ENCODE measurements around the gene PIAS4. TPM values are rescaled to one million over a fixed set of nuclear protein-coding genes. Genes with fewer than 3 reads are reported as not detected.
A peak's percentile ranks its signal among the peaks of the same experiment; 100 is the strongest.

Gene PIAS4
- total and polyA plus RNA-seq, 9 of the 15 experiments (the other 6 are each of a cell fraction or from before 2014, with no cell fraction given): 0.27 to 34.9 (median 14.4) TPM

- TF ChIP-seq MITF (IDR thresholded peaks at IDR 0.05) (no peak), TEAD1 (CRISPR knock-in tag; IDR thresholded peaks at IDR 0.05) (peak in 1 of 2 experiments; percentile 38; a peak in 1 of 4 replicates), CBFB (CRISPR knock-in tag; IDR thresholded peaks at IDR 0.05) (peak; percentile 75; the same call in 1 of the 2 replicates), ZNF507 (tag; conservative IDR thresholded peaks at IDR 0.05) (no peak), JUNB (CRISPR knock-in tag; conservative IDR thresholded peaks at IDR 0.05) (no peak), SOX6 (IDR thresholded peaks at IDR 0.05) (no peak), CUX1 (CRISPR knock-in tag; IDR thresholded peaks at IDR 0.05) (no peak), TRIM24 (IDR thresholded peaks at IDR 0.05) (no peak), NFYB (IDR thresholded peaks at IDR 0.05; ENCODE audit: extremely low read depth, insufficient read length) (no peak), FOXA3 (CRISPR knock-in tag; conservative IDR thresholded peaks at IDR 0.05 in 1 of 2, IDR thresholded peaks at IDR 0.05 in 1 of 2) (no peak), GTF2A2 (tag; IDR thresholded peaks at IDR 0.05) (no peak), ARID3B (CRISPR knock-in tag; IDR thresholded peaks at IDR 0.05; ENCODE audit: borderline replicate concordance) (no peak), SMAD3 (CRISPR knock-in tag; conservative IDR thresholded peaks at IDR 0.05) (no peak), GTF2F1 (IDR thresholded peaks at IDR 0.05; ENCODE audit: low read depth, low read length) (0 out of 2 replicates have a peak, but pooled peaks have one; percentile 34), HES1 (IDR thresholded peaks at IDR 0.05; ENCODE audit: low read depth) (no peak), ZNF212 (CRISPR knock-in tag; IDR thresholded peaks at IDR 0.05) (no peak), ETV5 (CRISPR knock-in tag; IDR thresholded peaks at IDR 0.05; ENCODE audit: low read depth) (no peak), MNT (conservative IDR thresholded peaks at IDR 0.05) (peak; percentile 67 to 91)
These were observed 23.5 kb upstream of the PIAS4 start (continued) for GRCh38 chr19:3983936-3984583.
